ENCODE results near the gene MUC4. TPM values are rescaled to one million over a fixed set of nuclear protein-coding genes. Genes with fewer than 3 reads are reported as not detected.

The MUC4 gene
- total RNA-seq, 1 experiment from 2014 or later, result 0.03 TPM

- Histone ChIP-seq H3K27ac (ENCODE audit: low read length) (no peak overlapping the region), H3K4me1 (ENCODE audit: control insufficient read depth, insufficient read depth, low read length) (no peaks in the 10 kb centered on the region), H3K27me3 (ENCODE audit: control insufficient read depth, insufficient read depth, low read length) (peaks cover 4% of the 10 kb centered on the region), H3K4me3 (ENCODE audit: low read depth in 2 of 2, low read length in 2 of 2) (no peak overlapping the region), H3K36me3 (ENCODE audit: control insufficient read depth, insufficient read depth, low read length) (no peaks in the 10 kb centered on the region), H3K9me3 (ENCODE audit: control insufficient read depth, insufficient read depth, low read depth, low read length) (no peaks in the 10 kb centered on the region)
- no TSS peak for BruUV-seq (replicated peaks)
- ChIA-PET POLR2A (no interaction called here), CTCF (no interaction called here)
- no peak for TF ChIP-seq REST (IDR thresholded peaks at IDR 0.05; ENCODE audit: insufficient read depth in 1 of 2, low read depth in 2 of 2, low read length in 1 of 2)
- TF ChIP-seq TCF7L2 (IDR thresholded peaks at IDR 0.05; ENCODE audit: low read depth, low read length), result no peak
- no peak for TF ChIP-seq POLR2AphosphoS5 (IDR thresholded peaks at IDR 0.05; ENCODE audit: low read depth, low read length)
- TF ChIP-seq CTCF (IDR thresholded peaks at IDR 0.05), result no peak
- no peak for TF ChIP-seq SIN3A (IDR thresholded peaks at IDR 0.05; ENCODE audit: borderline replicate concordance, insufficient read depth, low read depth, low read length)
- ATAC-seq (no peak), DNase-seq (ENCODE audit: low read depth, low spot score) (no peak)
- intact Hi-C loops (cut with micrococcal nuclease; ENCODE audit: unreplicated experiment), result no loop called here
- in situ Hi-C loops (cut with HindIII; ENCODE audit: low pct_unique_long_range_greater_than_20kb, low sequenced_read_pairs), result no loop called here
These were observed 65.0 kb downstream of the MUC4 start for GRCh38 chr3:195746751-195747150.

- Histone ChIP-seq H3K4me1 (ENCODE audit: control insufficient read depth, insufficient read depth, low read length) (no peaks in the 10 kb centered on the region), H3K36me3 (ENCODE audit: control insufficient read depth, insufficient read depth, low read length) (no peaks in the 10 kb centered on the region), H3K4me3 (ENCODE audit: low read depth in 2 of 2, low read length in 2 of 2) (no peak overlapping the region), H3K27me3 (ENCODE audit: control insufficient read depth, insufficient read depth, low read length) (peaks cover 4% of the 10 kb centered on the region), H3K9me3 (ENCODE audit: control insufficient read depth, insufficient read depth, low read depth, low read length) (no peaks in the 10 kb centered on the region), H3K27ac (ENCODE audit: low read length) (no peak overlapping the region)
- ATAC-seq (no peak), DNase-seq (ENCODE audit: low read depth, low spot score) (no peak)
- ChIA-PET CTCF (no interaction called here), POLR2A (no interaction called here)
- in situ Hi-C loops (cut with HindIII; ENCODE audit: low pct_unique_long_range_greater_than_20kb, low sequenced_read_pairs) (no loop called here), intact Hi-C loops (cut with micrococcal nuclease; ENCODE audit: unreplicated experiment) (no loop called here)
- TF ChIP-seq REST (IDR thresholded peaks at IDR 0.05; ENCODE audit: insufficient read depth in 1 of 2, low read depth in 2 of 2, low read length in 1 of 2), result no peak
- BruUV-seq (replicated peaks), result no TSS peak
These were observed 65.4 kb downstream of the MUC4 start for GRCh38 chr3:195746346-195746745.
